Kidney glomerular epithelial cell (primary cell): ENCODE results near the gene ARIH1.

Source experiments
- DNase-seq: peaks from one replicate; lab custom pipeline; 2025; lab: John Stamatoyannopoulos, UW

Gene ARIH1

GRCh38 chr15:72540606-72541237 is 66.6 kb downstream of the ARIH1 start:
- no peak for DNase-seq

- DNase-seq = no peak
These were observed 67.5 kb downstream of the ARIH1 start for GRCh38 chr15:72541674-72542073.

- no peak for DNase-seq
These were observed 71.0 kb downstream of the ARIH1 start for GRCh38 chr15:72545156-72545555.

- no peak for DNase-seq
These were observed 80.6 kb downstream of the ARIH1 start for GRCh38 chr15:72554471-72555425.

- no peak for DNase-seq
These were observed 85.7 kb downstream of the ARIH1 start for GRCh38 chr15:72559781-72560180.

GRCh38 chr15:72560458-72560857 is 86.3 kb downstream of the ARIH1 start:
- no peak for DNase-seq

GRCh38 chr15:72562386-72562785 is 88.3 kb downstream of the ARIH1 start:
- no peak for DNase-seq

GRCh38 chr15:72562878-72563277 is 88.7 kb downstream of the ARIH1 start:
- no peak for DNase-seq

GRCh38 chr15:72564091-72564490 is 90.0 kb downstream of the ARIH1 start:
- DNase-seq = no peak

- peak; percentile 27 for DNase-seq
These were observed 92.8 kb downstream of the ARIH1 start for GRCh38 chr15:72566973-72567372.

GRCh38 chr15:72570059-72570458 is 95.9 kb downstream of the ARIH1 start:
- DNase-seq = no peak

GRCh38 chr15:72579814-72580213 is 105.7 kb downstream of the ARIH1 start:
- DNase-seq = no peak

- no peak for DNase-seq
These were observed 109.9 kb downstream of the ARIH1 start for GRCh38 chr15:72584006-72584405.

- no peak for DNase-seq
These were observed 110.9 kb downstream of the ARIH1 start for GRCh38 chr15:72585025-72585424.

- no peak for DNase-seq
These were observed 111.4 kb downstream of the ARIH1 start for GRCh38 chr15:72585476-72586058.

GRCh38 chr15:72588096-72588495 is 114.0 kb downstream of the ARIH1 start:
- no peak for DNase-seq

GRCh38 chr15:72590427-72590826 is 116.3 kb downstream of the ARIH1 start:
- no peak for DNase-seq

- DNase-seq = peak; percentile 60
These were observed 117.2 kb downstream of the ARIH1 start for GRCh38 chr15:72591361-72591760.

GRCh38 chr15:72592097-72592496 is 118.0 kb downstream of the ARIH1 start:
- DNase-seq = no peak

- no peak for DNase-seq
These were observed 118.5 kb downstream of the ARIH1 start for GRCh38 chr15:72592676-72593075.

GRCh38 chr15:72593838-72594237 is 119.7 kb downstream of the ARIH1 start:
- no peak for DNase-seq

GRCh38 chr15:72599855-72600464 is 125.8 kb downstream of the ARIH1 start:
- peak; percentile 24 for DNase-seq
